Mesendoderm (in vitro differentiated cells): ENCODE measurements around the gene SLC7A8. TPM values are rescaled to one million over a fixed set of nuclear protein-coding genes. Genes with fewer than 3 reads are reported as not detected.
"Not testable (repeated sequence)": the region's sequence is repeated elsewhere in the genome, so short reads cannot be mapped to it uniquely, and the experiment has no call there.

Experiments used
- DNase-seq: peaks from one replicate; pipeline ENCODE4 v3.0.0; 2013
- H2AK5ac ChIP-seq: 2 replicates; pipeline ENCODE4 v1.6.1; 2013; ENCODE audit warnings: low read length, inconsistent platforms
- H2BK120ac ChIP-seq: 2 replicates; pipeline ENCODE4 v1.6.1; 2013; ENCODE audit warnings: low read depth, mild to moderate bottlenecking, low read length, moderate library complexity, mixed read lengths
- H2BK15ac ChIP-seq: replicated peaks from 2 replicates; pipeline ENCODE4 v1.6.1; 2013; ENCODE audit warnings: low read depth, mild to moderate bottlenecking, moderate library complexity
- H2BK5ac ChIP-seq: 2 replicates; pipeline ENCODE4 v1.6.1; 2013; ENCODE audit warnings: low read length, inconsistent platforms
- H3K18ac ChIP-seq: 2 replicates; pipeline ENCODE4 v1.6.1; 2013; ENCODE audit warnings: mild to moderate bottlenecking, low read length, mixed read lengths
- H3K23ac ChIP-seq: one replicate; pipeline ENCODE4 v1.6.1; 2013; ENCODE audit warnings: low read length
- H3K27ac ChIP-seq: 2 replicates; pipeline ENCODE4 v1.5.1; 2013; ENCODE audit warnings: low read depth, mild to moderate bottlenecking, inconsistent platforms, low read length, moderate library complexity
- H3K27me3 ChIP-seq: 2 replicates; pipeline ENCODE4 v1.6.1; 2013; ENCODE audit warnings: low read length, control low read depth, mild to moderate bottlenecking, inconsistent platforms; ENCODE audit not compliant: insufficient read depth, poor library complexity
- H3K36me3 ChIP-seq: 2 replicates; pipeline ENCODE4 v1.6.1; 2013; ENCODE audit warnings: low read length, inconsistent platforms; ENCODE audit not compliant: control insufficient read depth, insufficient read depth
- H3K4ac ChIP-seq: one replicate; pipeline ENCODE4 v1.6.1; 2013; ENCODE audit warnings: low read depth, mild to moderate bottlenecking, low read length, moderate library complexity
- H3K4me1 ChIP-seq: 2 replicates; pipeline ENCODE4 v1.6.1; 2013; ENCODE audit warnings: low read depth, low read length, inconsistent platforms; ENCODE audit not compliant: control insufficient read depth
- H3K4me2 ChIP-seq: 2 replicates; pipeline ENCODE4 v1.6.1; 2013; ENCODE audit warnings: low read length
- H3K4me3 ChIP-seq: 2 replicates; pipeline ENCODE4 v1.5.1; 2013; ENCODE audit warnings: mild to moderate bottlenecking, low read length
- H3K56ac ChIP-seq: one replicate; pipeline ENCODE4 v1.6.1; 2013; ENCODE audit warnings: low read length
- H3K79me1 ChIP-seq: 2 replicates; pipeline ENCODE4 v1.6.1; 2013; ENCODE audit warnings: low read length, inconsistent platforms
- H3K79me2 ChIP-seq: 2 replicates; pipeline ENCODE4 v1.6.1; 2013; ENCODE audit warnings: mild to moderate bottlenecking, low read length; ENCODE audit not compliant: control insufficient read depth, insufficient read depth
- H3K9ac ChIP-seq: 2 replicates; pipeline ENCODE4 v1.6.1; 2013; ENCODE audit warnings: low read length, inconsistent platforms
- H4K5ac ChIP-seq: one replicate; pipeline ENCODE4 v1.6.1; 2013; ENCODE audit warnings: low read length
- H4K8ac ChIP-seq: one replicate; pipeline ENCODE4 v1.6.1; 2013; ENCODE audit warnings: low read depth, mild to moderate bottlenecking, control low read depth, low read length, moderate library complexity
- WGBS: extraction: QIAGEN DNeasy Blood & Tissue Kit; methylation state at CpG from one replicate; pipeline ENCODE4 v1.1.7; 2013; ENCODE audit warnings: low lambda C conversion rate, missing lambda C conversion rate; ENCODE audit not compliant: insufficient coverage; ENCODE audit errors: extremely low coverage; 5-methylcytosine and 5-hydroxymethylcytosine counted together
- polyA plus RNA-seq, 2 experiments: library from polyadenylated mRNA; stranded (reverse); fragments of 200-250 nt; gene quantifications; one replicate each; pipeline ENCODE4 v1.2.3, GENCODE V29; 2013

SLC7A8 gene
- 73.0 TPM for polyA plus RNA-seq (2013, experiment 1 of 2)
- polyA plus RNA-seq (2013, experiment 2 of 2), result 73.7 TPM

GRCh38 chr14:23183479-23183878 is at the start of gene SLC7A8:
Gene SLC7A8 (minus strand): TSS chr14:23183660. CDS start chr14:23182914, 746 bp downstream.
- peak within 1 kb of the TSS; percentile 53 for H4K5ac ChIP-seq
- no peak within 1 kb of the TSS for H3K18ac ChIP-seq
- H2BK5ac ChIP-seq, result peak within 1 kb of the TSS; percentile 63
- peak within 1 kb of the TSS; percentile 80 for H3K4me3 ChIP-seq
- no CpG with 5 or more reads among the region's 17 CpGs for WGBS
- H2BK15ac ChIP-seq, result no peak within 1 kb of the TSS
- no peaks in the 10 kb centered on the region for H3K36me3 ChIP-seq
- peak within 1 kb of the TSS; percentile 79 for H3K9ac ChIP-seq
- H3K27me3 ChIP-seq, result no peaks in the 10 kb centered on the region
- H3K56ac ChIP-seq, result peak within 1 kb of the TSS; percentile 88
- DNase-seq, result peak; percentile 72
- no peaks in the 10 kb centered on the region for H3K79me1 ChIP-seq
- H4K8ac ChIP-seq, result no peak within 1 kb of the TSS
- no peak within 1 kb of the TSS for H2BK120ac ChIP-seq
- no peak within 1 kb of the TSS for H3K4ac ChIP-seq
- no peak within 1 kb of the TSS for H3K27ac ChIP-seq
- H3K4me1 ChIP-seq, result peaks cover 6% of the 10 kb centered on the region
- peak within 1 kb of the TSS; percentile 91 for H3K4me2 ChIP-seq
- no peak within 1 kb of the TSS for H2AK5ac ChIP-seq
- peaks cover 22% of the 10 kb centered on the region for H3K79me2 ChIP-seq
- no peak within 1 kb of the TSS for H3K23ac ChIP-seq

DNA sequence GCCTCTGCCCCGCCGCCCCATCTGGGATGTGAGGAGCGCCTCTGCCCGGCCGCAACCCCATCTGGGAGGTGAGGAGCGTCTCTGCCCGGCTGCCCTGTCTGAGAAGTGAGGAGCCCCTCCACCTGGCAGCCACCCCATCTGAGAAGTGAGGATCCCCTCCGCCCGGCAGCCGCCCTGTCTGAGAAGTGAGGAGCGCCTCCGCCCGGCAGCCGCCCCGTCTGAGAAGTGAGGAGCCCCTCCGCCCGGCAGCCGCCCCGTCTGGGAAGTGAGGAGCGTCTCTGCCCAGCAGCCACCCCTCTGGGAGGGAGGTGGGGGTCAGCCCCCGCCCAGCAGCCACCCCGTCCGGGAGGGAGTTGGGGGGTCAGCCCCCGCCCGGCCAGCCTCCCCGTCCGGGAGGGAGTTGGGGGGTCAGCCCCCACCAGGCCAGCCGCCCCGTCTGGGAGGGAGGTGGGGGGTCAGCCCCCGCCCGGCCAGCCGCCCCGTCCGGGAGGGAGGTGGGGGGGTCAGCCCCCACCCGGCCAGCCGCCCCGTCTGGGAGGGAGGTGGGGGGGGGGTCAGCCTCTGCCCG is 48.9 kb upstream of the SLC7A8 start:
- H3K4ac ChIP-seq, DNase-seq, H3K18ac ChIP-seq, H3K4me3 ChIP-seq, H3K27me3 ChIP-seq, H2BK5ac ChIP-seq, H2BK120ac ChIP-seq, H3K36me3 ChIP-seq, H2BK15ac ChIP-seq, H3K27ac ChIP-seq, H3K56ac ChIP-seq, H4K8ac ChIP-seq, H3K9ac ChIP-seq, H2AK5ac ChIP-seq, H3K79me2 ChIP-seq, H3K23ac ChIP-seq, H3K4me2 ChIP-seq, H3K4me1 ChIP-seq, H3K79me1 ChIP-seq, H4K5ac ChIP-seq: not testable (repeated sequence)
- no CpG with 5 or more reads among the region's 38 CpGs for WGBS

DNA sequence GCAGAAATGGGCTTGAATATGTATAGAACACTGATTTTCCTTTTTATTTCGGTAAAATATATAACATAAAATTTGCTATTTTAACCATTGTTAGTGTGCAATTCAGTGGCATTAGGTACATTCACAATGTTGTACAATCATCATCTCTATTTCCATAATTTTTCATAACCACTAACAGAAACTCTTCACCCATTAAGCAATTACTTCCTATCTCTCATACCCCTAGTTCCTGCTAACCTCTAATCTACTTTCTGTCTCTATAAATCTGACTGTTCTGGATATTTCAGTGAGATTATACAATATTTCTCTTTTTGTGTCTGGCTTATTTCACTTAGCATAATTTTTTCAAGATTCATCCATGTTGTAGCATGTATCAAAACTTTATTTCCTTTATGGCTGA is 45.4 kb upstream of the SLC7A8 start:
- H3K79me1 ChIP-seq, result no peaks in the 10 kb centered on the region
- H4K5ac ChIP-seq, result no peak overlapping the region
- H2BK120ac ChIP-seq, result no peak overlapping the region
- no peak overlapping the region for H3K4me3 ChIP-seq
- H3K36me3 ChIP-seq, result no peaks in the 10 kb centered on the region
- no peak overlapping the region for H3K9ac ChIP-seq
- H3K18ac ChIP-seq, result no peak overlapping the region
- H3K27me3 ChIP-seq, result no peaks in the 10 kb centered on the region
- H2BK5ac ChIP-seq, result no peak overlapping the region
- WGBS, result no CpG with 5 or more reads among the region's 1 CpG
- no peak overlapping the region for H4K8ac ChIP-seq
- H3K56ac ChIP-seq, result no peak overlapping the region
- H2AK5ac ChIP-seq, result no peak overlapping the region
- DNase-seq, result no peak
- no peak overlapping the region for H3K4me2 ChIP-seq
- no peak overlapping the region for H3K23ac ChIP-seq
- H2BK15ac ChIP-seq, result no peak overlapping the region
- H3K4ac ChIP-seq, result no peak overlapping the region
- H3K4me1 ChIP-seq, result no peaks in the 10 kb centered on the region
- no peak overlapping the region for H3K27ac ChIP-seq
- no peaks in the 10 kb centered on the region for H3K79me2 ChIP-seq

DNA sequence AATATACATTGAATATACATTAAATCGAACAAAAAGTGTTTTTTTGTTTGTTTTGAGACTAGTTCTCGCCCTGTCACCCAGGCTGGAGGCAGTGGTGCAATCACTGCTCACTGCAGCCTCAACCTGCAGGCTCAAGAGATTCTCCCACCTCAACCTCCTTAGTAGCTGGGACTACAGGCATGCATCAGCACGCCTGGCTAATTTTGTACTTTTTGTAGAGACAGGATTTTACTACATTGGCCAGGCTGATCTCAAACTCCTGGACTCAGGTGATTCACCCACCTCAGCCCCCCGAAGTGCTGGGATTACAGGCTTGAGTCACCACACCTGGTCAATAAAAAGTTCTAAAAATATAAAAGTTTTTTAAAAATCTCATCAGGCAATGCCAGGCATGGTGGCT is 44.1 kb upstream of the SLC7A8 start:
- Histone ChIP-seq H3K4me1 (no peaks in the 10 kb centered on the region), H3K36me3 (no peaks in the 10 kb centered on the region), H3K27me3 (no peaks in the 10 kb centered on the region), H3K27ac (no peak overlapping the region), H3K4ac (no peak overlapping the region), H3K79me1 (no peaks in the 10 kb centered on the region), H2BK15ac (no peak overlapping the region), H4K5ac (no peak overlapping the region), H3K79me2 (no peaks in the 10 kb centered on the region), H4K8ac (no peak overlapping the region), H3K18ac (no peak overlapping the region), H3K9ac (no peak overlapping the region), H3K4me3 (no peak overlapping the region), H3K4me2 (no peak overlapping the region), H3K23ac (no peak overlapping the region), H2BK5ac (no peak overlapping the region), H3K56ac (no peak overlapping the region), H2BK120ac (no peak overlapping the region), H2AK5ac (no peak overlapping the region)
- no peak for DNase-seq
- no CpG with 5 or more reads among the region's 4 CpGs for WGBS

DNA sequence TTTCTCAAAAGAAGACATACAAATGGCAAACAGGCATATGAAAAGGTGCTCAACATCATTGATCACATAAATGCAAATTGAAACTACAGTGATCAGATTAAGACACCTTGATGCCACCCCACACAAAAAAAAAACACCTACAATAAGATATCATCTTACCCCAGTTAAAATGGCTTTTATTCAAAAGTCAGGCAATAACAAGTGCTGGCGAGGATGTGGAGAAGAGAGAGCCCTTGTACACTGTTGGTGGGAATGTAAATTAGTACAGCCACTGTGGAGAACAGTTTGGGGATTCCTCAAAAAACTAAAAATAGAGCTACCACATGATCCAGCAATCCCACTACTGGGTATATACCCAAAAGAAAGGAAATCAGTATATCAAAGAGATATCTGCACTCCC is 41.5 kb upstream of the SLC7A8 start:
- H3K9ac ChIP-seq, H3K36me3 ChIP-seq, H3K4ac ChIP-seq, H2BK15ac ChIP-seq, H3K79me2 ChIP-seq, H2AK5ac ChIP-seq, H3K4me1 ChIP-seq, H3K27me3 ChIP-seq, H4K5ac ChIP-seq, DNase-seq, H2BK120ac ChIP-seq, H3K4me3 ChIP-seq, H3K56ac ChIP-seq, H2BK5ac ChIP-seq, H3K27ac ChIP-seq, H3K79me1 ChIP-seq, H3K18ac ChIP-seq, H3K23ac ChIP-seq, H4K8ac ChIP-seq, H3K4me2 ChIP-seq: not testable (repeated sequence)
- WGBS, result no CpG with 5 or more reads among the region's 1 CpG

- no peak overlapping the region for H3K4ac ChIP-seq
- no CpG with 5 or more reads among the region's 3 CpGs for WGBS
Observed at GRCh38 chr14:23219075-23219474, 35.6 kb upstream of the SLC7A8 start.

More at GRCh38 chr14:23219075-23219474, 35.6 kb upstream of the SLC7A8 start:
- H3K9ac ChIP-seq, result no peak overlapping the region
- H3K23ac ChIP-seq, result no peak overlapping the region
- no peaks in the 10 kb centered on the region for H3K27me3 ChIP-seq
- H3K56ac ChIP-seq, result no peak overlapping the region
- no peaks in the 10 kb centered on the region for H3K36me3 ChIP-seq
- no peak overlapping the region for H4K8ac ChIP-seq
- no peaks in the 10 kb centered on the region for H3K4me1 ChIP-seq
- no peaks in the 10 kb centered on the region for H3K79me2 ChIP-seq
- no peaks in the 10 kb centered on the region for H3K79me1 ChIP-seq
- no peak overlapping the region for H3K27ac ChIP-seq
- H3K4me2 ChIP-seq, result no peak overlapping the region
- H3K18ac ChIP-seq, result no peak overlapping the region
- no peak overlapping the region for H2AK5ac ChIP-seq
- no peak overlapping the region for H2BK15ac ChIP-seq
- H2BK5ac ChIP-seq, result no peak overlapping the region
- H4K5ac ChIP-seq, result no peak overlapping the region
- no peak overlapping the region for H2BK120ac ChIP-seq
- H3K4me3 ChIP-seq, result no peak overlapping the region
- no peak for DNase-seq
